B cell (primary cell): Measurements from ENCODE around the gene TBC1D20. TPM values are rescaled to one million over a fixed set of nuclear protein-coding genes. Genes with fewer than 3 reads are reported as not detected.

ENCODE experiments used
- ATAC-seq: fragments of 200-7000 bp; cut with Tn5 transposase; one replicate; pipeline ENCODE4 v1.10.0; 2021; ENCODE audit warnings: low read depth, mild to moderate bottlenecking, moderate number of reproducible peaks, moderate library complexity
- CTCF ChIA-PET: fragments of 350-600 bp; sonication (Branson Sonifier 250); formaldehyde crosslinking; loops from one replicate; lab custom pipeline; 2021; ENCODE audit warnings: antibody characterized with exemption, inconsistent platforms; lab: Charles Lee
- POLR2A ChIA-PET: fragments of 350-600 bp; sonication (Branson Sonifier 250); formaldehyde crosslinking; loops from one replicate; lab custom pipeline; 2021; ENCODE audit warnings: antibody characterized with exemption; lab: Charles Lee
- DNase-seq: peaks from one replicate; pipeline ENCODE4 v3.0.0; 2013
- H2AFZ ChIP-seq: 2 replicates; pipeline ENCODE4 v1.6.1; 2012; ENCODE audit warnings: mild to moderate bottlenecking, low read depth, low read length; ENCODE audit not compliant: insufficient read depth, poor library complexity, severe bottlenecking
- H3K27ac ChIP-seq, 2 donors: 1 replicate in 1 of 2; 2 replicates in 1 of 2; pipeline ENCODE4 v1.5.1; 2012 to 2013; ENCODE audit warnings: low read length in 2 of 2, mild to moderate bottlenecking in 2 of 2, moderate library complexity in 1 of 2
- H3K27me3 ChIP-seq, 4 experiments: fragments of 200-600 bp in 1 of 4; sonication (generic) in 1 of 4; replicated peaks in 1 of 4; 1 replicate in 2 of 4; 2 replicates in 2 of 4; pipeline versions ENCODE4 v1.6.1 to v1.7.0; 2013 to 2016; ENCODE audit warnings: low read length in 3 of 4, mild to moderate bottlenecking in 2 of 4, mixed read lengths in 1 of 4, moderate library complexity in 1 of 4; ENCODE audit not compliant: insufficient read depth in 4 of 4, control insufficient read depth in 3 of 4; ENCODE audit errors: control extremely low read depth in 1 of 4
- H3K36me3 ChIP-seq, 2 experiments: replicated peaks in 1 of 2; 1 replicate in 1 of 2; 2 replicates in 1 of 2; pipeline versions ENCODE4 v1.6.1 to v1.7.1; 2013; ENCODE audit warnings: low read length in 1 of 2; ENCODE audit not compliant: insufficient read depth in 2 of 2, control insufficient read depth in 1 of 2; ENCODE audit errors: control extremely low read depth in 1 of 2, extremely low read depth in 1 of 2
- H3K4me1 ChIP-seq, 2 donors: fragments of 200-600 bp in 1 of 2; sonication (generic) in 1 of 2; 1 replicate in 1 of 2; 2 replicates in 1 of 2; pipeline versions ENCODE4 v1.5.1 to v1.6.1; 2013 to 2017; ENCODE audit warnings: low read length in 2 of 2; ENCODE audit not compliant: control insufficient read depth in 2 of 2, insufficient read depth in 2 of 2
- H3K4me2 ChIP-seq: replicated peaks from 2 replicates; pipeline ENCODE3; 2012; ENCODE audit warnings: mild to moderate bottlenecking, low read depth, low read length; ENCODE audit not compliant: poor library complexity, severe bottlenecking
- H3K4me3 ChIP-seq, 5 experiments: fragments of 200-600 bp in 1 of 5; sonication (generic) in 1 of 5; 1 replicate in 3 of 5; 2 replicates in 2 of 5; pipeline versions ENCODE4 v1.5.1 to v1.7.0; 2011 to 2016; ENCODE audit warnings: low read length in 4 of 5, mild to moderate bottlenecking in 4 of 5, low read depth in 2 of 5, control low read depth in 1 of 5, moderate library complexity in 1 of 5; ENCODE audit not compliant: insufficient read depth in 1 of 5; ENCODE audit errors: control extremely low read depth in 1 of 5, extremely low read depth in 1 of 5
- H3K79me2 ChIP-seq: fragments of 200-600 bp; sonication (generic); one replicate; pipeline ENCODE4 v1.6.0; 2016; ENCODE audit warnings: low read length; ENCODE audit not compliant: control insufficient read depth, insufficient read depth
- H3K9ac ChIP-seq: fragments of 200-600 bp; sonication (generic); 2 replicates; pipeline ENCODE4 v1.6.1; 2017; ENCODE audit warnings: mild to moderate bottlenecking, low read length, moderate library complexity
- H3K9me3 ChIP-seq, 3 donors: one replicate each; pipeline versions ENCODE4 v1.6.1 to v1.7.1; 2013; ENCODE audit warnings: low read length in 2 of 3; ENCODE audit not compliant: control insufficient read depth in 2 of 3, insufficient read depth in 1 of 3; ENCODE audit errors: control extremely low read depth in 1 of 3
- H4K20me1 ChIP-seq: 2 replicates; pipeline ENCODE4 v1.6.0; 2012; ENCODE audit warnings: mild to moderate bottlenecking, low read length; ENCODE audit not compliant: insufficient read depth, control insufficient read depth, poor library complexity, severe bottlenecking
- H3K27ac Mint-ChIP-seq: one replicate; pipeline ENCODE4 v1.8.0; 2021; ENCODE audit warnings: mixed read lengths
- H3K27me3 Mint-ChIP-seq: one replicate; pipeline ENCODE4 v1.8.0; 2021; ENCODE audit warnings: mixed read lengths
- H3K4me1 Mint-ChIP-seq: one replicate; pipeline ENCODE4 v1.8.0; 2021; ENCODE audit warnings: mixed read lengths
- H3K4me3 Mint-ChIP-seq: one replicate; pipeline ENCODE4 v1.8.0; 2021; ENCODE audit warnings: mixed read lengths
- H3K9me3 Mint-ChIP-seq: one replicate; pipeline ENCODE4 v1.8.0; 2022; ENCODE audit warnings: mixed read lengths; ENCODE audit not compliant: insufficient read depth
- CTCF ChIP-seq: fragments of 200-600 bp; IDR thresholded peaks from one replicate; pipeline ENCODE4 v1.8.0; 2022; ENCODE audit warnings: antibody characterized with exemption, mild to moderate bottlenecking
- EZH2 ChIP-seq: IDR thresholded peaks from 2 replicates; pipeline ENCODE4 v1.6.1; 2012; ENCODE audit warnings: borderline replicate concordance, low read depth, mild to moderate bottlenecking, moderate library complexity, low read length; ENCODE audit not compliant: insufficient read depth, poor library complexity, severe bottlenecking
- WGBS: methylation state at CpG from one replicate; pipeline ENCODE4 v1.1.5; 2013; ENCODE audit warnings: missing lambda C conversion rate; ENCODE audit not compliant: insufficient coverage; 5-methylcytosine and 5-hydroxymethylcytosine counted together
- intact Hi-C: fragments of 100-400 bp; cut with micrococcal nuclease; formaldehyde crosslinking; loops from one replicate; pipeline ENCODE4 v1.10.0; 2022
- polyA plus RNA-seq: library from polyadenylated mRNA; depleted of rRNA; stranded (reverse); fragments of >200 nt; gene quantifications from 2 replicates; pipeline ENCODE4 v1.2.3, GENCODE V29; 2012
- total RNA-seq, 2 donors: library from RNA; stranded (reverse); fragments of 120-200 nt in 1 of 2; gene quantifications; 1 replicate in 1 of 2; 2 replicates in 1 of 2; pipeline versions ENCODE4 v1.2.3 to v1.2.4, GENCODE V29; 2013 to 2022

The TBC1D20 gene
- total and polyA plus RNA-seq, 2 donors (not counting 1 experiment from before 2014, with no cell fraction given): 31.7 to 40.0 TPM

GRCh38 chr20:406200-407132 is 55.9 kb downstream of the TBC1D20 start:
- Histone ChIP-seq H3K27me3 (no peaks in the 10 kb centered on the region), H3K9me3 (peaks cover 0 to 5% (median 4%) of the 10 kb centered on the region in 3 donors), H3K4me3 (peak overlapping the region in 1 of 5 experiments; percentile 50), H3K9ac (no peak overlapping the region), H3K79me2 (peaks cover 30% of the 10 kb centered on the region), H4K20me1 (peaks cover 15% of the 10 kb centered on the region), H3K36me3 (peaks cover 0 to 8% of the 10 kb centered on the region in 2 experiments), H3K4me2 (peak overlapping the region; percentile 85), H3K27ac (no peak overlapping the region), H3K4me1 (peaks cover 37 to 41% of the 10 kb centered on the region in 2 donors), H2AFZ (peak overlapping the region; percentile 96)
- ATAC-seq (no peak), DNase-seq (no peak)
- intact Hi-C loops: loop anchor here (1.0 kb wide), 4 partner anchors 24 to 73 kb away; partner anchors contain the start of gene TBC1D20
- ChIA-PET CTCF (interaction anchor here (0.8 to 1.8 kb wide), 10 partner anchors 20 to 136 kb away, joined by 3 to 14 read pairs (median 4); no protein-coding TSS in a partner anchor), POLR2A (interaction anchor here (1.0 to 1.7 kb wide), 2 partner anchors 26 to 55 kb away, joined by 5 to 7 read pairs; partner anchors contain the start of gene TBC1D20)
- Mint-ChIP-seq H3K4me1 (peaks cover 46% of the 10 kb centered on the region), H3K4me3 (peak overlapping the region; percentile 92), H3K27me3 (no peaks in the 10 kb centered on the region), H3K27ac (peak overlapping the region; percentile 96), H3K9me3 (no peaks in the 10 kb centered on the region)
- 93% methylated on average over 5 of the region's 9 CpGs for WGBS
- no peak for TF ChIP-seq CTCF
- no peak for TF ChIP-seq EZH2

GRCh38 chr20:404088-404487 is 58.2 kb downstream of the TBC1D20 start:
- no peaks in the 10 kb centered on the region for H3K9me3 Mint-ChIP-seq
- H3K4me3 Mint-ChIP-seq: no peak overlapping the region
- CTCF ChIA-PET: no interaction called here
- H3K27me3 Mint-ChIP-seq: no peaks in the 10 kb centered on the region
- ATAC-seq: no peak
- H3K27ac Mint-ChIP-seq: peak overlapping the region; percentile 15
- WGBS: 100% methylated on average over 4 of the region's 4 CpGs
- no peak for DNase-seq
- Histone ChIP-seq H3K9ac (no peak overlapping the region), H3K4me1 (peaks cover 27 to 32% of the 10 kb centered on the region in 2 donors), H2AFZ (no peak overlapping the region), H3K4me3 (no peak overlapping the region), H3K4me2 (no peak overlapping the region), H3K79me2 (peaks cover 10% of the 10 kb centered on the region), H3K36me3 (no peaks in the 10 kb centered on the region), H3K9me3 (peaks cover 0 to 5% (median 4%) of the 10 kb centered on the region in 3 donors), H3K27ac (no peak overlapping the region), H4K20me1 (peaks cover 9% of the 10 kb centered on the region), H3K27me3 (no peaks in the 10 kb centered on the region)
- intact Hi-C loops: no loop called here
- TF ChIP-seq EZH2 (no peak), CTCF (no peak)
- POLR2A ChIA-PET: no interaction called here
- peaks cover 27% of the 10 kb centered on the region for H3K4me1 Mint-ChIP-seq
